Gastrocnemius medialis (tissue), 4 donors: ENCODE results near the gene ZKSCAN4. TPM values are rescaled to one million over a fixed set of nuclear protein-coding genes. Genes with fewer than 3 reads are reported as not detected.

Experiments
- ATAC-seq, 2 donors: fragments of 150-250 bp; one replicate each; pipeline ENCODE4 v1.9.1; 2016
- DNase-seq, 2 donors: peaks; one replicate each; pipeline ENCODE4 v3.0.0-alpha.2; 2019
- H3K27ac ChIP-seq, 4 donors: fragments of 200-600 bp; sonication (generic); 1 replicate in 1 of 4; 2 replicates in 3 of 4; pipeline ENCODE4 v1.5.1; 2016 to 2018; ENCODE audit warnings: mild to moderate bottlenecking in 2 of 4, moderate library complexity in 1 of 4
- H3K27me3 ChIP-seq, 3 donors: fragments of 200-600 bp; sonication (generic) in 2 of 3; 1 replicate in 1 of 3; 2 replicates in 2 of 3; pipeline versions ENCODE4 v1.5.1 to v1.6.0; 2016 to 2019; ENCODE audit warnings: mild to moderate bottlenecking in 1 of 3, moderate library complexity in 1 of 3
- H3K36me3 ChIP-seq, 2 donors: fragments of 200-600 bp; sonication (generic) in 1 of 2; one replicate each; pipeline ENCODE4 v1.5.1; 2017 to 2018
- H3K4me1 ChIP-seq, 2 donors: fragments of 200-600 bp; sonication (generic) in 1 of 2; one replicate each; pipeline ENCODE4 v1.5.1; 2016 to 2017; ENCODE audit warnings: mild to moderate bottlenecking in 2 of 2
- H3K4me3 ChIP-seq, 4 donors: fragments of 200-600 bp; sonication (generic) in 3 of 4; 1 replicate in 1 of 4; 2 replicates in 3 of 4; pipeline ENCODE4 v1.5.1; 2016 to 2019; ENCODE audit warnings: mild to moderate bottlenecking in 2 of 4
- H3K9me3 ChIP-seq, 3 donors: fragments of 200-600 bp; sonication (generic) in 2 of 3; 1 replicate in 1 of 3; 2 replicates in 2 of 3; pipeline ENCODE4 v1.5.1; 2016 to 2019
- CTCF ChIP-seq, 5 experiments: fragments of 450-650 bp in 3 of 5; fragments of 200-600 bp in 2 of 5; sonication (generic) in 2 of 5; IDR thresholded peaks in 4 of 5; conservative IDR thresholded peaks in 1 of 5; 1 replicate in 4 of 5; 2 replicates in 1 of 5; pipeline ENCODE4 v1.5.1; 2016 to 2019; ENCODE audit warnings: antibody characterized with exemption in 5 of 5, mild to moderate bottlenecking in 3 of 5, moderate library complexity in 3 of 5
- POLR2A ChIP-seq, 2 donors: fragments of 450-650 bp; IDR thresholded peaks; one replicate each; pipeline ENCODE4 v1.6.1; 2017; ENCODE audit warnings: antibody characterized with exemption in 2 of 2, mild to moderate bottlenecking in 2 of 2, moderate library complexity in 2 of 2
- in situ Hi-C, 4 donors: fragments of 200-750 bp; cut with MboI; loops; one replicate each; pipeline versions ENCODE4 v1.15.0 to v1.8.0; 2017; ENCODE audit warnings: low sequenced_read_pairs in 4 of 4
- intact Hi-C: fragments of 100-400 bp; cut with DNase I; formaldehyde crosslinking; loops from one replicate; pipeline ENCODE4 v1.15.1; 2023; ENCODE audit warnings: low total_unique reads
- total RNA-seq, 4 donors: library from RNA; depleted of rRNA; stranded (reverse); fragments of >200 nt; gene quantifications; one replicate each; pipeline versions ENCODE4 v1.1.0 to v1.2.3, GENCODE V29; 2016

Gene ZKSCAN4
- total RNA-seq, 4 donors from 2014 or later, result 0.82 to 3.3 (median 1.1) TPM

- no peaks in the 10 kb centered on the region for H3K27me3 ChIP-seq
- no peaks in the 10 kb centered on the region for H3K9me3 ChIP-seq
- peaks cover 2 to 14% of the 10 kb centered on the region in 2 donors for H3K36me3 ChIP-seq
- ATAC-seq, result no peak
- in situ Hi-C loops (no loop called here), intact Hi-C loops (no loop called here)
- no peaks in the 10 kb centered on the region for H3K4me1 ChIP-seq
- H3K27ac ChIP-seq, result no peak overlapping the region
- no peak overlapping the region for H3K4me3 ChIP-seq
- no peak for TF ChIP-seq CTCF (IDR thresholded peaks at IDR 0.05 in 4 of 5, conservative IDR thresholded peaks at IDR 0.05 in 1 of 5)
- TF ChIP-seq POLR2A (IDR thresholded peaks at IDR 0.05), result no peak
- no peak for DNase-seq
Measured at GRCh38 chr6:28239636-28240035, 12.4 kb downstream of the ZKSCAN4 start.

GRCh38 chr6:28235912-28236452 lies 16.1 kb downstream of the ZKSCAN4 start:
- ATAC-seq (no peak), DNase-seq (no peak)
- Histone ChIP-seq H3K27me3 (no peaks in the 10 kb centered on the region), H3K4me3 (no peak overlapping the region), H3K27ac (no peak overlapping the region), H3K4me1 (no peaks in the 10 kb centered on the region), H3K9me3 (no peaks in the 10 kb centered on the region), H3K36me3 (peaks cover 4 to 37% of the 10 kb centered on the region in 2 donors)
- TF ChIP-seq POLR2A (IDR thresholded peaks at IDR 0.05) (no peak), CTCF (IDR thresholded peaks at IDR 0.05 in 4 of 5, conservative IDR thresholded peaks at IDR 0.05 in 1 of 5) (no peak)
- intact Hi-C loops, result no loop called here
- in situ Hi-C loops, result no loop called here

- H3K27me3 ChIP-seq, result no peaks in the 10 kb centered on the region
- in situ Hi-C loops (no loop called here), intact Hi-C loops (no loop called here)
- H3K4me1 ChIP-seq, result no peaks in the 10 kb centered on the region
- H3K36me3 ChIP-seq, result peaks cover 5 to 69% of the 10 kb centered on the region in 2 donors
- H3K4me3 ChIP-seq, result no peak overlapping the region
- H3K9me3 ChIP-seq, result no peaks in the 10 kb centered on the region
- ATAC-seq (no peak), DNase-seq (no peak)
- TF ChIP-seq CTCF (IDR thresholded peaks at IDR 0.05 in 4 of 5, conservative IDR thresholded peaks at IDR 0.05 in 1 of 5) (no peak), POLR2A (IDR thresholded peaks at IDR 0.05) (no peak)
- H3K27ac ChIP-seq, result no peak overlapping the region
Measured at GRCh38 chr6:28232785-28233184, 19.3 kb downstream of the ZKSCAN4 start.

GRCh38 chr6:28226460-28226859 lies 25.6 kb downstream of the ZKSCAN4 start:
- in situ Hi-C loops (no loop called here), intact Hi-C loops (no loop called here)
- Histone ChIP-seq H3K27ac (no peak overlapping the region), H3K9me3 (no peaks in the 10 kb centered on the region), H3K4me1 (peaks cover 13 to 16% of the 10 kb centered on the region in 2 donors), H3K27me3 (peaks cover 0 to 5% (median 0%) of the 10 kb centered on the region in 3 donors), H3K4me3 (no peak overlapping the region), H3K36me3 (peaks cover 3 to 38% of the 10 kb centered on the region in 2 donors)
- ATAC-seq (no peak), DNase-seq (no peak)
- TF ChIP-seq POLR2A (IDR thresholded peaks at IDR 0.05) (no peak), CTCF (IDR thresholded peaks at IDR 0.05 in 4 of 5, conservative IDR thresholded peaks at IDR 0.05 in 1 of 5) (no peak)
